HK-2 (cell line): ENCODE results near the gene ZFP91.
A peak's percentile ranks its signal among the peaks of the same experiment; 100 is the strongest.
"Not testable (repeated sequence)": the region's sequence is repeated elsewhere in the genome, so short reads cannot be mapped to it uniquely, and the experiment has no call there.

Experiments used
- DNase-seq: peaks from one replicate; pipeline ENCODE4 v3.0.0-alpha.2; 2018; ENCODE audit not compliant: unreplicated experiment

Gene ZFP91

GRCh38 chr11:58578635-58579191 lies at the start of gene ZFP91:
Gene ZFP91 (plus strand): TSS chr11:58579063. CDS start chr11:58579282, 219 bp downstream.
- DNase-seq, result peak; percentile 90

- DNase-seq, result no peak
Observed at GRCh38 chr11:58530236-58530635, 48.6 kb upstream of the ZFP91 start.

- DNase-seq, result no peak
Observed at GRCh38 chr11:58531865-58532341, 47.0 kb upstream of the ZFP91 start.

- no peak for DNase-seq
Observed at GRCh38 chr11:58546841-58547240, 32.0 kb upstream of the ZFP91 start.

- no peak for DNase-seq
Observed at GRCh38 chr11:58549644-58550043, 29.2 kb upstream of the ZFP91 start.

GRCh38 chr11:58560842-58561241 lies 18.0 kb upstream of the ZFP91 start:
- no peak for DNase-seq

- DNase-seq, result no peak
Observed at GRCh38 chr11:58561394-58562098, 17.3 kb upstream of the ZFP91 start.

GRCh38 chr11:58562375-58562800 lies 16.5 kb upstream of the ZFP91 start:
- no peak for DNase-seq

GRCh38 chr11:58564231-58564630 lies 14.6 kb upstream of the ZFP91 start:
- DNase-seq, result no peak

- DNase-seq, result peak; percentile 33
Observed at GRCh38 chr11:58567889-58568512, 10.9 kb upstream of the ZFP91 start.

- DNase-seq, result not testable (repeated sequence)
Observed at GRCh38 chr11:58572906-58573305, 6.0 kb upstream of the ZFP91 start.

GRCh38 chr11:58573451-58574104 lies 5.3 kb upstream of the ZFP91 start:
- DNase-seq, result peak; percentile 15

GRCh38 chr11:58574881-58575280 lies 4.0 kb upstream of the ZFP91 start:
- no peak for DNase-seq

- DNase-seq, result no peak
Observed at GRCh38 chr11:58575377-58576020, 3.4 kb upstream of the ZFP91 start, which contains the start of gene LPXN. Gene LPXN (minus strand): TSS chr11:58575856. CDS start chr11:58575772, 84 bp downstream.

GRCh38 chr11:58576887-58577471 lies 1.9 kb upstream of the ZFP91 start:
- no peak for DNase-seq

- peak; percentile 49 for DNase-seq
Observed at GRCh38 chr11:58577555-58578135, 1.2 kb upstream of the ZFP91 start.

- peak; percentile 85 for DNase-seq
Observed at GRCh38 chr11:58578136-58578634, 678 bp upstream of the ZFP91 start.

GRCh38 chr11:58579192-58580129 lies 598 bp downstream of the ZFP91 start:
- peak; percentile 79 for DNase-seq

- no peak for DNase-seq
Observed at GRCh38 chr11:58580311-58580710, 1.4 kb downstream of the ZFP91 start.

GRCh38 chr11:58582437-58582836 lies 3.6 kb downstream of the ZFP91 start:
- DNase-seq, result no peak
